HG02970 (cell line): Measurements from ENCODE around the gene SACS.
"Not testable (repeated sequence)": the region's sequence is repeated elsewhere in the genome, so short reads cannot be mapped to it uniquely, and the experiment has no call there.

Source experiments
- ATAC-seq: cut with Tn5 transposase; IDR thresholded peaks from one replicate; pipeline ENCODE4 v1.9.1; 2021; ENCODE audit warnings: mild to moderate bottlenecking, moderate library complexity, moderate number of reproducible peaks; ENCODE audit not compliant: unreplicated experiment, low FRiP score

Gene SACS

GRCh38 chr13:23321535-23322241, 111.8 kb downstream of the SACS start:
- ATAC-seq = peak; percentile 60

DNA sequence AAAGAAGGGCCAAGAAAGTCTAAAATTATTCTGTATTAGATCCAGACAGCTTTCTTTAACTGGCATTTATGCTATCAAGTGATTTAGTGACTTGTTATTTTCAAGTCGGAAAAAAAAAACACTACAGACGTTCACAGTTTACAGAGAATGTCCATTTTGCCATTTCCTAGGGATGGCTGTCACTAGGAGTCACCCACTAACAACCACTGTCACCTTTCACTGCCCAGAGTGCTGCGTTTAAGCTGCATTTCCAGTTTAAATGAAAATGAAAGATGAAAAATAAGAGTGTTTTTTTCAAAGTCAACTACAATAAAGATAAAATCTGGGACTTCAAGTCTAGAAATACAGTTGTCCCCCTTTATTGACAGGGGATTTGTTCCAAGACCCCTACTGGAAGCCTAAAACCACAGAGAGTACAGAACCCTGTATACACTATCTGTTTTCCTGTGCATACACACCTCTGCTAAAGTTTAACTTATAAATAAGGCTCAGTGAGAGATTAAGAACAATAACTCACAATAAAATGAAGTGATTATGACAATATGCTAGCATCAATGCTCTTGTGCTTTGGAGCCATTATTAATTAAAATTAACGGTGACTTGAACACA, 112.5 kb downstream of the SACS start:
- no peak for ATAC-seq

- ATAC-seq = no peak
Measured at GRCh38 chr13:23319883-23320224, 113.6 kb downstream of the SACS start.

DNA sequence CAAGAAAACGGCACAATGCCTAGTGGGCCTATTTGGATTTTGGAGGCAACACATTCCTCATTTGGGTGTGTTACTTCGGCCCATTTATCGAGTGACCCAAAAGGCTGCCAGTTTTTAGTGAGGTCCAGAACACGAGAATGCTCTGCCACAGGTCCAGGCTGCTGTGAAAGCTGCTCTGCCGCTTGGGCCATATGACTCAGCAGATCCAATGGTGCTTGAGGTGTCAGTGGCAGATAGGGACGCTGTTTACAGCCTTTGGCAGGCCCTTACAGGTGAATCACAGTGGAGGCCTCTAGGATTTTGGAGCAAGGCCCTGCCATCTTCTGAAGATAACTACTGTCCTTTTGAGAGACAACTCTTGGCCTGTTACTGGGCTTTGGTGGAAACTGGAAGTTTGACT, 118.7 kb downstream of the SACS start:
- ATAC-seq = not testable (repeated sequence)

- ATAC-seq = no peak
Measured at GRCh38 chr13:23292586-23292985, 140.9 kb downstream of the SACS start.

- ATAC-seq = no peak
Measured at GRCh38 chr13:23289917-23290357, 143.6 kb downstream of the SACS start.

GRCh38 chr13:23288995-23289394, 144.5 kb downstream of the SACS start:
- no peak for ATAC-seq

GRCh38 chr13:23288564-23288963, 144.9 kb downstream of the SACS start:
- no peak for ATAC-seq

DNA sequence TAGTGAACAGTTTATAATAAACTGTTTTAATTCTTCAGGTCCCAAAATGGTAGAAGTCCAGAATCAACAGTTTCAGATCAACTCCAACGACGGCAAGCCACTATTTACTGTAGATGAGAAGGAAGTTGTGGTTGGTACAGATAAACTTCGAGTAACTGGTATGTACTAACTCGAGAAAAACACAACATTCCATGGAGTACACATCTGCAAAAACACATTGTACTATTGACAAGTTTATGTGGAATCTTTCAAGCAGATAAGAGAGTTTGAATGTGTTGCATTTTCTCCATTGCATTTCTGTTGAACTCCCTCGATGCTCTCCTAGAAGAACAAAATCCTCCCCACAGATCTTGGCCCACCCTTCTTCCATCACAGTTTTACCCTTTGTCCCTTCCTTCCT, 154.2 kb downstream of the SACS start:
- no peak for ATAC-seq
